Esophagus muscularis mucosa (tissue), 3 donors: ENCODE results near the gene ZSWIM6.

ENCODE experiments used
- CTCF ChIP-seq, 3 experiments: fragments of 200-600 bp in 2 of 3; fragments of 450-650 bp in 1 of 3; sonication (generic) in 2 of 3; IDR thresholded peaks; one replicate each; pipeline ENCODE4 v1.5.1; 2017 to 2019; ENCODE audit warnings: antibody characterized with exemption in 3 of 3, mild to moderate bottlenecking in 2 of 3, moderate library complexity in 1 of 3
- POLR2A ChIP-seq: fragments of 450-650 bp; IDR thresholded peaks from one replicate; pipeline ENCODE4 v1.6.1; 2017; ENCODE audit warnings: antibody characterized with exemption, moderate library complexity, mild to moderate bottlenecking, low read depth
- POLR2AphosphoS5 ChIP-seq, 2 donors: sonication (generic); formaldehyde crosslinking; IDR thresholded peaks; one replicate each; pipeline ENCODE4 v1.6.1; 2017; ENCODE audit warnings: antibody characterized with exemption in 2 of 2

DNA sequence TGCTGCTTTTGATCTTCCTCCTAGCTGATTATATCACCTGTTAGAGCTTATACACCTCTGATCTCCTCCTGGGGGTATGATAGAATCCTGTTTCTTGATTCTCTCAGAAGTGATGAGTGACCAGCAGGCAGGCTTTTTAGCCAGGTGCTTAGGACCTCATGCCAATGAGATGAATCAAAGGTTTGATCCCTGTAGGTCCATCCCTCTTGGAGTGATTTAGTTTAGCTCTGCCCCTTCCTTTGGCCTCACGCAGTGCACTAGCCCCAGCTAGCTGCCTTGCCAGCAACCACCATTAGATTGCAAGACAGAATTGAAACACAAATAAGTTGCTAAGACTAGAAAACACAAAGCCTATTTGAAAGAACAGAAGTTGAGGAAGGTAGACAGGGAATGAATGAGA is 84.4 kb downstream of the ZSWIM6 start:
- TF ChIP-seq CTCF (IDR thresholded peaks at IDR 0.05) = no peak
- no peak for TF ChIP-seq POLR2AphosphoS5 (IDR thresholded peaks at IDR 0.05)
- TF ChIP-seq POLR2A = no peak
